ENCODE measurements around the gene PNPLA7.

DNA sequence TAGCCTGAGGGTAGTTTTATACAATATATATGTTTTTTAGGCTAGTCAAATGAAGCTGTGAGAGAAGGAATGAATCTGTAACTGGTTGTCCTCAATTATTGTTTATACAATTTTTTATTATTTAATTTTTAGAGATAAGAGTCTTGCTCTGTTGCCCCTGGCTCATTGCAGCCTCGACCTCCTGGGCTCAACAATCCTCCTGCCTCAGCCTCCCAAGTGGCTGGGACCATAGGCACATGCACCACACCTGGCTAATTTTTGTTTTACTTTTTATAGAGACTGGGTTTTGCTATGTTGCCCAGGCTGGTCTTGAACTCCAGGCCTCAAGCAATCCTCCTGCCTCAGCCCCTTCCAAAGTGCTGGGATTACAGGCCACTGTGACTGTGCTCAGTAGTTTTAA lies 4.1 kb upstream of the PNPLA7 start:
- TF ChIP-seq POLR2A (IDR thresholded peaks at IDR 0.05; ENCODE audit: borderline replicate concordance, extremely low read depth, insufficient read depth, insufficient read length) (no peak), SRF (IDR thresholded peaks at IDR 0.05; ENCODE audit: low read depth) (no peak), EZH2 (IDR thresholded peaks at IDR 0.05) (no peak), CEBPB (IDR thresholded peaks at IDR 0.05; ENCODE audit: low read depth) (no peak)
- TF ChIP-seq, protein P1, sequence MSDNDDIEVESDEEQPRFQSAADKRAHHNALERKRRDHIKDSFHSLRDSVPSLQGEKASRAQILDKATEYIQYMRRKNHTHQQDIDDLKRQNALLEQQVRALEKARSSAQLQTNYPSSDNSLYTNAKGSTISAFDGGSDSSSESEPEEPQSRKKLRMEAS (IDR thresholded peaks at IDR 0.05): no peak
